Heart right ventricle (tissue), 16 donors: Measurements from ENCODE around the gene GNA12. TPM values are rescaled to one million over a fixed set of nuclear protein-coding genes. Genes with fewer than 3 reads are reported as not detected.

Experiments used
- ATAC-seq, 8 donors: fragments of 200-7000 bp; cut with Tn5 transposase; one replicate each; pipeline ENCODE4 v1.9.1; 2020; ENCODE audit warnings: mild to moderate bottlenecking in 8 of 8, moderate library complexity in 8 of 8, moderate number of reproducible peaks in 1 of 8
- DNase-seq, 2 donors: peaks; one replicate each; pipeline ENCODE4 v3.0.0-alpha.2; 2020
- H3K27ac ChIP-seq, 10 donors: fragments of 200-600 bp; sonication (generic) in 2 of 10; one replicate each; pipeline versions ENCODE4 v1.5.0 to v1.8.0; 2020 to 2022; ENCODE audit warnings: mild to moderate bottlenecking in 3 of 10
- H3K27me3 ChIP-seq, 7 donors: fragments of 200-600 bp; one replicate each; pipeline ENCODE4 v1.8.0; 2021 to 2022; ENCODE audit warnings: mild to moderate bottlenecking in 2 of 7
- H3K36me3 ChIP-seq, 9 donors: fragments of 200-600 bp; sonication (generic) in 1 of 9; one replicate each; pipeline versions ENCODE4 v1.5.0 to v1.8.0; 2020 to 2022; ENCODE audit warnings: mild to moderate bottlenecking in 2 of 9
- H3K4me1 ChIP-seq, 9 donors: fragments of 200-600 bp; sonication (generic) in 1 of 9; one replicate each; pipeline versions ENCODE4 v1.5.0 to v1.8.0; 2020 to 2022; ENCODE audit warnings: mild to moderate bottlenecking in 4 of 9
- H3K4me3 ChIP-seq, 10 donors: fragments of 200-600 bp; sonication (generic) in 2 of 10; one replicate each; pipeline versions ENCODE4 v1.5.0 to v1.8.0; 2020 to 2022; ENCODE audit warnings: mild to moderate bottlenecking in 7 of 10, moderate library complexity in 2 of 10
- H3K9me3 ChIP-seq, 11 donors: fragments of 200-600 bp in 10 of 11; sonication (generic) in 2 of 11; one replicate each; pipeline versions ENCODE4 v1.5.0 to v1.8.0; 2013 to 2022; ENCODE audit warnings: mild to moderate bottlenecking in 2 of 11, control low read depth in 1 of 11, moderate library complexity in 1 of 11
- WGBS, 2 donors: extraction: QIAGEN DNeasy Blood & Tissue Kit; methylation state at CpG; one replicate each; pipeline ENCODE4 v1.1.7; 2013; ENCODE audit warnings: inconsistent platforms in 1 of 2; 5-methylcytosine and 5-hydroxymethylcytosine counted together
- intact Hi-C, 10 donors: fragments of 100-400 bp; cut with DNase I; formaldehyde crosslinking; loops; one replicate each; pipeline versions ENCODE4 v1.11.1 to v1.14.2; 2022
- polyA plus RNA-seq, 2 donors: library from polyadenylated mRNA; stranded (reverse); fragments of 200-250 nt; gene quantifications; one replicate each; pipeline ENCODE4 v1.2.3, GENCODE V29; 2013
- total RNA-seq, 10 donors: library from RNA; stranded (reverse); fragmentation: NEBNext Ultra II Directional in 3 of 10; extraction: Animal tissue kit (Norgen Biotek cat#: 25700) in 3 of 10; gene quantifications; one replicate each; pipeline versions ENCODE4 v1.2.1 to v1.2.4, GENCODE V29; 2021 to 2023
- TF ChIP-seq, protein P1 (sequence below), 9 donors: fragments of 200-600 bp; sonication (generic) in 2 of 9; IDR thresholded peaks; one replicate each; pipeline versions ENCODE4 v1.5.0 to v1.8.0; 2021 to 2022; ENCODE audit warnings: antibody characterized with exemption in 9 of 9, mild to moderate bottlenecking in 5 of 9, moderate library complexity in 1 of 9
- donor health status: Arrhythmogenic right ventricular cardiomyopathy.
- donor health status: ischemic (EF 13 %, LVEDD 7.1; RV severe dilation, severe dysfunction).
- donor health status: healthy with polysubstance abuse.
- donor health status: DM: no; HTN: yes; CAD: no.
- donor health status: DM: no; HTN: no; CAD: no.
- donor health status: ischemic (EF 25% LVEDD 6.9; RV normal size, moderate dysfunction).
- donor health status: ischemic (EF 25% LVEDD 5.7; RV mildly dilated, moderate dysfunction).
- donor health status: healthy.
- donor health status: DM: yes; HTN: yes; CAD: no.
- donor health status: Ischemic cardiomyopathy.
- donor health status: ischemic (EF 35%, LVEDD 5.7; RV mildly dilated, moderate dysfunction).
- donor health status: nonischemic (EF 11% LVEDD 7.7; RV severe dilation, severe dysfunction).
- donor health status: DM: yes; HTN: yes; CAD: no.
- donor health status: PGD.
- donor health status: ischemic (EF 29% LVEDD 5.4; RV normal size, mild dysfunction).
- donor health status: nonischemic (EF 23%, LVEDD 6.1; RV moderate dilation, normal function).

The GNA12 gene
- total and polyA plus RNA-seq, 12 donors = 6.4 to 46.4 (median 33.9) TPM

DNA sequence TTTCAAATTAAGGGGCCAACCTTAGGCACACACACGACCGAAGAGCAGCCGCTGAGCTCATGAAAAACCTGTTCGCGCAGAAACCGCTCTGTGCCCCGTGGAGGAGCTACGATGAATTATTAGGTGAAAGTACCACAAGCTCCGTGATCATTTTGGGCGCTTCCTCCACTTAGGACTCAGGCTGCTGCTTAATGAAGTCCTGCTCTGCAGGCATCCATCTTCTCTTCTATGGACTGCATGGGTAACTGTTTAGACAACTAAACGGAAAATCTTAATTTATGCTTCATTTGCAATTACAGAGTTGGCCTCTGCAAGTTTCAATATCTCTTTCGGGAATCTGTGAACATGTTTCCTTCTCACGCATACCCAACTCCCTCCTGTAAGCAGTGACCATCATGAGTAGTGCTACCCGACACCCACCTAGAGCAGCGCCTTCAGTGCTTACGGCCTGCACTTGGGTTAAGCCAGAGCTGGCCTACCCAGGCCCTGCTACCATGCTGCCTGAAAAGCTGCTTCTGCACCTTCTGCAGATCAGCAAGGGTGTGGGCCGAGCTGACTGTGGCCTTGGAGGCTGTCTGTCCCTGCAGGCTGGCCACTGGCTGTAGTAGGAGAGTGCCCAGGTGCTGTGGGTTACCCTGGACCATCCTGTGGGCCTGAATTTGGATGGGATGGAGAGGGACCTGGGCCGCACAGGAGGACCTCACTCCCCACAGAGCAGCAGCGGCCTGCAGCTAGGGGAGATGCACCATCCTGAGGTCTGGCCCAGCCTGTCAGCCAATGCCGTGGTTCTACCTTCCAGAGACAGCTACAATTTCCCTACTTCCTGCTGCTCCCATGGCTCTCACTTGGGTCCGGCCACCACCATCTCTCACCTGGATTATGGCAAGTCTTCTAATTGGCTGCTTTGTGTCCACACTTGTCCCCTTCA is 36.0 kb downstream of the GNA12 start:
- Histone ChIP-seq H3K4me1 (peaks cover 13 to 83% (median 67%) of the 10 kb centered on the region in 9 donors), H3K36me3 (no peaks in the 10 kb centered on the region), H3K9me3 (no peaks in the 10 kb centered on the region), H3K4me3 (no peak overlapping the region), H3K27ac (peak overlapping the region in 2 of 10 donors; percentile 5 to 23), H3K27me3 (no peaks in the 10 kb centered on the region)
- WGBS, 2 donors = 86 to 94% methylated on average over 21 of the region's 21 CpGs
- TF ChIP-seq, protein P1, sequence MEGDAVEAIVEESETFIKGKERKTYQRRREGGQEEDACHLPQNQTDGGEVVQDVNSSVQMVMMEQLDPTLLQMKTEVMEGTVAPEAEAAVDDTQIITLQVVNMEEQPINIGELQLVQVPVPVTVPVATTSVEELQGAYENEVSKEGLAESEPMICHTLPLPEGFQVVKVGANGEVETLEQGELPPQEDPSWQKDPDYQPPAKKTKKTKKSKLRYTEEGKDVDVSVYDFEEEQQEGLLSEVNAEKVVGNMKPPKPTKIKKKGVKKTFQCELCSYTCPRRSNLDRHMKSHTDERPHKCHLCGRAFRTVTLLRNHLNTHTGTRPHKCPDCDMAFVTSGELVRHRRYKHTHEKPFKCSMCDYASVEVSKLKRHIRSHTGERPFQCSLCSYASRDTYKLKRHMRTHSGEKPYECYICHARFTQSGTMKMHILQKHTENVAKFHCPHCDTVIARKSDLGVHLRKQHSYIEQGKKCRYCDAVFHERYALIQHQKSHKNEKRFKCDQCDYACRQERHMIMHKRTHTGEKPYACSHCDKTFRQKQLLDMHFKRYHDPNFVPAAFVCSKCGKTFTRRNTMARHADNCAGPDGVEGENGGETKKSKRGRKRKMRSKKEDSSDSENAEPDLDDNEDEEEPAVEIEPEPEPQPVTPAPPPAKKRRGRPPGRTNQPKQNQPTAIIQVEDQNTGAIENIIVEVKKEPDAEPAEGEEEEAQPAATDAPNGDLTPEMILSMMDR (IDR thresholded peaks at IDR 0.05) = no peak
- ATAC-seq = no peak
- intact Hi-C loops = loop anchor here in 1 of 10 donors (10.0 kb wide), 1 partner anchor 83 kb away; no protein-coding TSS in a partner anchor
- no peak for DNase-seq

DNA sequence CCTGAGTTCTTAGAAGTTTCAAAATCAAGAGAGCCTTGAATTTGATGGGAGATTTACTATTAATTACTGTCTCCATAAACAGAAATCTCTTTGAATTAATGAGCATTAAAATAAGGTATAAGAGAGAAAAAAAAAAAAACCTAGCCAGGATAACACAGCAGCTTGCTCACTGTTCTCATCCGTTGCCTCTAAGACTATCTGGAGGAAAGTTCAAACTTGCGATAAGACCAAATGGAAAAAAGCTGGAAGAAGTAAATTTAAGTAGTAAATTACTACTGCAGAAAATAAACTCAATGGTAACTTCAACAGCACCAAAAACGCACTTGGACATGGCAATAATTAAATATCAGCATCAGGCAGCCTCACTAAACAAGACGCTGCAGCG is 36.7 kb downstream of the GNA12 start:
- Histone ChIP-seq H3K4me3 (no peak overlapping the region), H3K27me3 (no peaks in the 10 kb centered on the region), H3K9me3 (no peaks in the 10 kb centered on the region), H3K4me1 (peaks cover 19 to 83% (median 68%) of the 10 kb centered on the region in 9 donors), H3K27ac (peak overlapping the region in 1 of 10 donors; percentile 5), H3K36me3 (no peaks in the 10 kb centered on the region)
- TF ChIP-seq, protein P1 (IDR thresholded peaks at IDR 0.05) = no peak
- ATAC-seq = no peak
- DNase-seq = no peak
- 73 to 79% methylated on average over 5 of the region's 5 CpGs for WGBS, 2 donors
- intact Hi-C loops = loop anchor here in 1 of 10 donors (10.0 kb wide), 1 partner anchor 83 kb away; no protein-coding TSS in a partner anchor

DNA sequence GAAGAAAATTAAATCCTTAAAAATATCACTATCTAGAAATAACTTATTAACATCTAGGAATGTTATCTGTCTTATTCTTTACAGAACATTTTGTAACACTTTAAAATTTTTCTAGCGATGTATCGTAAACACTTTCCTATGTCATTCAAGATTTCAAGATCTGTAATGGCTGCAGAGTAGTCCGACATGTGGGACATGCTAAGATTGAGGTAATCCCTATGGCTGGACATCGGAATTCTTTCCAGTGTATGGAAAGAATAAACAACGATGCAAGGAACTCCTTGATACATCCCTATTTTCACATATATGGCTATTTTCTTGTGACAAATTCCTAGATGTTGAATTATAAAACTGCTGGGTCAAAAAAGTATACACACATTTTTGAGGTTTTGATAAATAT is 37.5 kb downstream of the GNA12 start:
- no peak for DNase-seq
- H3K9me3 ChIP-seq = no peaks in the 10 kb centered on the region
- no peaks in the 10 kb centered on the region for H3K36me3 ChIP-seq
- no peaks in the 10 kb centered on the region for H3K27me3 ChIP-seq
- TF ChIP-seq, protein P1 (IDR thresholded peaks at IDR 0.05) = no peak
- H3K4me3 ChIP-seq = no peak overlapping the region
- WGBS, 2 donors = 95 to 96% methylated on average over 5 of the region's 5 CpGs
- ATAC-seq = no peak
- H3K27ac ChIP-seq = no peak overlapping the region
- intact Hi-C loops = loop anchor here in 1 of 10 donors (10.0 kb wide), 1 partner anchor 82 kb away; no protein-coding TSS in a partner anchor
- peaks cover 19 to 83% (median 66%) of the 10 kb centered on the region in 9 donors for H3K4me1 ChIP-seq

DNA sequence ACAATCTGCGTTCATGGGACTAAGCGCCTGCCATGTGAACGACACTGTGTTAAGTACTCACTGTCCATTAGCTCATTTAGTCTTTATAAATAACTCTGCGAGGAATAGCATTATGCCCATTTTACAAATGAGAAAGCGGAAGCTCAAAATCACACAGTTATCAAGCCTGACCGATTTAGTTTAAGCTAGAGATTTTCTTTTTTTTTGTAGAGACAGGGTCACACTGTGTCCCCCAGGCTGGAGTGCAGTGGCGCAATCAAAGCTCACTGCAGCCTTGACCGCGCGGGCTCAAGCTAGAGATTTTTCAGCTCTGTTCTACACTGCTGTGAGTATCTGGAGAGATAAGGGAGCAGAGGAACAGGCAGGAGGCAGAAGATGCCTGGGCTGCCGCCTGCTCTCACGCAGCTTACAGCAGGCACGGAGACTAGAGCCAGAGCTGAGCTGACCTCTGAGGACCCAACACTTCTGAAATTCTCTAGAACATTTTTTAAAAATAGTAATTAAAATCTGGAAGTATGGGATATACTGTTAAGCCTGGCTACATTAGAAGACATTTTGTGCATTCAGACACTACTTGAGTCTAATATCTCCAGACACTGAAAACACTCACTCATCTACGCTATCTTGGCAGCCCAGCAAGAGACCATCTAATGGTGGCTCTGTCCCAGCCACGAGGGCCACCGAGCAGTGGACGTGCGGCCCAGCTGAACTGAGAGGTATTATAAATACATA is 38.7 kb downstream of the GNA12 start:
- Histone ChIP-seq H3K4me1 (peaks cover 12 to 83% (median 65%) of the 10 kb centered on the region in 9 donors), H3K27me3 (no peaks in the 10 kb centered on the region), H3K9me3 (no peaks in the 10 kb centered on the region), H3K36me3 (no peaks in the 10 kb centered on the region), H3K27ac (peak overlapping the region; percentile 51 to 84 (median 70)), H3K4me3 (peak overlapping the region in 4 of 10 donors; percentile 3 to 20 (median 14))
- WGBS, 2 donors = 51 to 53% methylated on average over 18 of the region's 18 CpGs
- intact Hi-C loops = loop anchor here in 2 of 10 donors (1.0 to 10.0 kb wide), 2 partner anchors 15 to 81 kb away; no protein-coding TSS in a partner anchor
- ATAC-seq (peak; percentile 32 to 87 (median 77)), DNase-seq (peak in 1 of 2 donors; percentile 62)
- TF ChIP-seq, protein P1 (IDR thresholded peaks at IDR 0.05) = no peak
